SK-N-SH treated with all-trans-retinoic acid at 6 μM for 48 hours (cell line): ENCODE measurements around the gene CNNM1.

Source experiments
- ATAC-seq: fragments of 200-7000 bp; cut with Tn5 transposase; 3 replicates; pipeline ENCODE4 v1.9.1; 2020; ENCODE audit warnings: mild to moderate bottlenecking, moderate library complexity
- ARNTL ChIP-seq: fragments of 450-650 bp; formaldehyde crosslinking; IDR thresholded peaks from 2 replicates; pipeline ENCODE4 v1.5.0; 2020; ENCODE audit warnings: low read depth, mild to moderate bottlenecking, moderate library complexity, borderline replicate concordance
- BACH2 ChIP-seq: fragments of 250-450 bp; sonication (Bioruptor Pico); IDR thresholded peaks from 2 replicates; pipeline ENCODE4 v1.9.0; 2021; ENCODE audit warnings: mild to moderate bottlenecking, borderline replicate concordance
- CREB5 ChIP-seq: fragments of 250-450 bp; sonication (Bioruptor Pico); IDR thresholded peaks from 2 replicates; pipeline ENCODE4 v1.5.1; 2020; ENCODE audit warnings: low read depth, mild to moderate bottlenecking, moderate library complexity
- CSDC2 ChIP-seq: fragments of 250-450 bp; sonication (Bioruptor Pico); IDR thresholded peaks from 2 replicates; pipeline ENCODE4 v1.5.0; 2020; ENCODE audit warnings: mild to moderate bottlenecking, moderate library complexity
- ESRRG ChIP-seq: fragments of 250-450 bp; sonication (Bioruptor Pico); IDR thresholded peaks from 2 replicates; pipeline ENCODE4 v1.6.1; 2021; ENCODE audit warnings: mild to moderate bottlenecking
- ISL1 ChIP-seq: fragments of 250-450 bp; sonication (Bioruptor Pico); IDR thresholded peaks from 2 replicates; pipeline ENCODE4 v2.1.2; 2022; ENCODE audit warnings: mild to moderate bottlenecking, moderate library complexity
- OSR1 ChIP-seq: fragments of 250-450 bp; sonication (Bioruptor Pico); IDR thresholded peaks from 2 replicates; pipeline ENCODE4 v1.8.0; 2022; ENCODE audit warnings: moderate library complexity, mild to moderate bottlenecking, inconsistent platforms
- PPARA ChIP-seq: fragments of 250-450 bp; sonication (Bioruptor Pico); IDR thresholded peaks from 2 replicates; pipeline ENCODE4 v1.5.0; 2020; ENCODE audit warnings: mild to moderate bottlenecking, borderline replicate concordance
- RARB ChIP-seq: fragments of 250-450 bp; sonication (Bioruptor Pico); IDR thresholded peaks from 2 replicates; pipeline ENCODE4 v1.8.0; 2021; ENCODE audit warnings: mild to moderate bottlenecking, moderate library complexity
- SNAI2 ChIP-seq: fragments of 250-450 bp; sonication (Bioruptor Pico); IDR thresholded peaks from 2 replicates; pipeline ENCODE4 v1.5.0; 2020; ENCODE audit warnings: mild to moderate bottlenecking, moderate library complexity
- TCF4 ChIP-seq: fragments of 250-450 bp; sonication (Bioruptor Pico); IDR thresholded peaks from 2 replicates; pipeline ENCODE4 v1.8.0; 2021; ENCODE audit warnings: mild to moderate bottlenecking, moderate library complexity, borderline replicate concordance
- TOX ChIP-seq: fragments of 250-450 bp; sonication (Bioruptor Pico); IDR thresholded peaks from 2 replicates; pipeline ENCODE4 v1.8.0; 2021; ENCODE audit warnings: mild to moderate bottlenecking, moderate library complexity, borderline replicate concordance
- ZC3H10 ChIP-seq: fragments of 250-450 bp; sonication (Bioruptor Pico); IDR thresholded peaks from 2 replicates; pipeline ENCODE4 v1.5.1; 2021; ENCODE audit warnings: mild to moderate bottlenecking, moderate library complexity
- ZFP3 ChIP-seq: fragments of 250-450 bp; sonication (Bioruptor Pico); IDR thresholded peaks from 2 replicates; pipeline ENCODE4 v1.5.0; 2020; ENCODE audit warnings: mild to moderate bottlenecking, moderate library complexity
- ZFP30 ChIP-seq: fragments of 450-650 bp; formaldehyde crosslinking; IDR thresholded peaks from 2 replicates; pipeline ENCODE4 v1.5.0; 2022; ENCODE audit warnings: mild to moderate bottlenecking, moderate library complexity
- ZNF565 ChIP-seq: fragments of 450-650 bp; formaldehyde crosslinking; conservative IDR thresholded peaks from 2 replicates; pipeline ENCODE4 v1.5.0; 2020; ENCODE audit warnings: low read depth, mild to moderate bottlenecking, moderate library complexity
- ZNF70 ChIP-seq: fragments of 450-650 bp; formaldehyde crosslinking; IDR thresholded peaks from 2 replicates; pipeline ENCODE4 v1.5.0; 2020; ENCODE audit warnings: mild to moderate bottlenecking, moderate library complexity
- ZNF8 ChIP-seq: fragments of 450-650 bp; formaldehyde crosslinking; IDR thresholded peaks from 2 replicates; pipeline ENCODE4 v1.5.0; 2020; ENCODE audit warnings: mild to moderate bottlenecking, moderate library complexity
- TF ChIP-seq, protein P1 (sequence below): fragments of 250-450 bp; sonication (Bioruptor Pico); IDR thresholded peaks from 2 replicates; pipeline ENCODE4 v1.5.1; 2021; ENCODE audit warnings: mild to moderate bottlenecking, moderate library complexity
- TF ChIP-seq, protein P2 (sequence below): fragments of 250-450 bp; sonication (Bioruptor Pico); IDR thresholded peaks from 2 replicates; pipeline ENCODE4 v1.8.0; 2021; ENCODE audit warnings: low read depth, mild to moderate bottlenecking, moderate library complexity, borderline replicate concordance
- TF ChIP-seq, protein P3 (sequence below): fragments of 250-450 bp; sonication (Bioruptor Pico); IDR thresholded peaks from 2 replicates; pipeline ENCODE4 v1.8.0; 2020; ENCODE audit warnings: mild to moderate bottlenecking, moderate library complexity, borderline replicate concordance
- TF ChIP-seq, protein P4 (sequence below): fragments of 250-450 bp; sonication (Bioruptor Pico); IDR thresholded peaks from 2 replicates; pipeline ENCODE4 v1.5.0; 2020; ENCODE audit warnings: mild to moderate bottlenecking, moderate library complexity

CNNM1 gene

GRCh38 chr10:99425204-99425603 is 96.0 kb downstream of the CNNM1 start:
- ATAC-seq, result no peak
- TF ChIP-seq TCF4, result no peak
- TF ChIP-seq BACH2 (CRISPR knock-in tag), result no peak
- no peak for TF ChIP-seq ZFP30 (CRISPR knock-in tag)
- no peak for TF ChIP-seq OSR1
- no peak for TF ChIP-seq ARNTL (CRISPR knock-in tag)
- no peak for TF ChIP-seq ESRRG (CRISPR knock-in tag)
- TF ChIP-seq, protein P1, sequence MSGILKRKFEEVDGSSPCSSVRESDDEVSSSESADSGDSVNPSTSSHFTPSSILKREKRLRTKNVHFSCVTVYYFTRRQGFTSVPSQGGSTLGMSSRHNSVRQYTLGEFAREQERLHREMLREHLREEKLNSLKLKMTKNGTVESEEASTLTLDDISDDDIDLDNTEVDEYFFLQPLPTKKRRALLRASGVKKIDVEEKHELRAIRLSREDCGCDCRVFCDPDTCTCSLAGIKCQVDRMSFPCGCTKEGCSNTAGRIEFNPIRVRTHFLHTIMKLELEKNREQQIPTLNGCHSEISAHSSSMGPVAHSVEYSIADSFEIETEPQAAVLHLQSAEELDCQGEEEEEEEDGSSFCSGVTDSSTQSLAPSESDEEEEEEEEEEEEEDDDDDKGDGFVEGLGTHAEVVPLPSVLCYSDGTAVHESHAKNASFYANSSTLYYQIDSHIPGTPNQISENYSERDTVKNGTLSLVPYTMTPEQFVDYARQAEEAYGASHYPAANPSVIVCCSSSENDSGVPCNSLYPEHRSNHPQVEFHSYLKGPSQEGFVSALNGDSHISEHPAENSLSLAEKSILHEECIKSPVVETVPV (CRISPR knock-in tag), result no peak
- no peak for TF ChIP-seq SNAI2 (CRISPR knock-in tag)
- no peak for TF ChIP-seq RARB (CRISPR knock-in tag)
- no peak for TF ChIP-seq PPARA (CRISPR knock-in tag)
- no peak for TF ChIP-seq ZFP3
- no peak for TF ChIP-seq CREB5 (CRISPR knock-in tag)
- no peak for TF ChIP-seq ZNF565 (CRISPR knock-in tag)
- no peak for TF ChIP-seq ZNF8 (CRISPR knock-in tag)
- no peak for TF ChIP-seq ZNF70 (CRISPR knock-in tag)

DNA sequence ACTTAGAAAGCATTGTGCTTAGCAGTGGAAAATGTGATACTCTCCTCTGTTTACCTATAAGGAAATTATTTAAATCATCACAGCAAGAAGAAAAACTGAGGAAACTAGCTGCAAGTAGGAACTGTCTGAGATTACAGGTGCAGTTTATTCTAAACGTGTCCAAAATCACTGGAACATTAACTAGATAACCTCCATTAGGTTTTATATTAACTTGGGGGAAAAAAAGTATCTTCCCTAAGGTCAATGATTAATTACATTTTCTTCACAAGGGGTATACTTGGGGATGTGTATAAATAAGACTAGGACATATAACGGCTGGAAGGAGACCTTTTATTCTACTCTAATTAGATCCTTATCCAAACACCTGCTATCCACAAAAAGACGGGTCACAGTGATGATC is 97.5 kb downstream of the CNNM1 start:
- no peak for ATAC-seq
- TF ChIP-seq SNAI2 (CRISPR knock-in tag) (no peak), ISL1 (no peak), BACH2 (CRISPR knock-in tag) (no peak), ZNF565 (CRISPR knock-in tag) (no peak), ZFP3 (no peak), CREB5 (CRISPR knock-in tag) (no peak), ESRRG (CRISPR knock-in tag) (no peak), RARB (CRISPR knock-in tag) (no peak), ZFP30 (CRISPR knock-in tag) (no peak), ZC3H10 (CRISPR knock-in tag) (no peak), OSR1 (no peak), TCF4 (no peak), PPARA (CRISPR knock-in tag) (no peak), CSDC2 (CRISPR knock-in tag) (no peak), ZNF70 (CRISPR knock-in tag) (no peak)
- TF ChIP-seq, protein P2, sequence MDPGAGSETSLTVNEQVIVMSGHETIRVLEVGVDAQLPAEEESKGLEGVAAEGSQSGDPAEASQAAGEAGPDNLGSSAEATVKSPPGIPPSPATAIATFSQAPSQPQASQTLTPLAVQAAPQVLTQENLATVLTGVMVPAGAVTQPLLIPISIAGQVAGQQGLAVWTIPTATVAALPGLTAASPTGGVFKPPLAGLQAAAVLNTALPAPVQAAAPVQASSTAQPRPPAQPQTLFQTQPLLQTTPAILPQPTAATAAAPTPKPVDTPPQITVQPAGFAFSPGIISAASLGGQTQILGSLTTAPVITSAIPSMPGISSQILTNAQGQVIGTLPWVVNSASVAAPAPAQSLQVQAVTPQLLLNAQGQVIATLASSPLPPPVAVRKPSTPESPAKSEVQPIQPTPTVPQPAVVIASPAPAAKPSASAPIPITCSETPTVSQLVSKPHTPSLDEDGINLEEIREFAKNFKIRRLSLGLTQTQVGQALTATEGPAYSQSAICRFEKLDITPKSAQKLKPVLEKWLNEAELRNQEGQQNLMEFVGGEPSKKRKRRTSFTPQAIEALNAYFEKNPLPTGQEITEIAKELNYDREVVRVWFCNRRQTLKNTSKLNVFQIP (CRISPR knock-in tag), result no peak
- TF ChIP-seq, protein P1 (CRISPR knock-in tag), result no peak
- TF ChIP-seq, protein P3, sequence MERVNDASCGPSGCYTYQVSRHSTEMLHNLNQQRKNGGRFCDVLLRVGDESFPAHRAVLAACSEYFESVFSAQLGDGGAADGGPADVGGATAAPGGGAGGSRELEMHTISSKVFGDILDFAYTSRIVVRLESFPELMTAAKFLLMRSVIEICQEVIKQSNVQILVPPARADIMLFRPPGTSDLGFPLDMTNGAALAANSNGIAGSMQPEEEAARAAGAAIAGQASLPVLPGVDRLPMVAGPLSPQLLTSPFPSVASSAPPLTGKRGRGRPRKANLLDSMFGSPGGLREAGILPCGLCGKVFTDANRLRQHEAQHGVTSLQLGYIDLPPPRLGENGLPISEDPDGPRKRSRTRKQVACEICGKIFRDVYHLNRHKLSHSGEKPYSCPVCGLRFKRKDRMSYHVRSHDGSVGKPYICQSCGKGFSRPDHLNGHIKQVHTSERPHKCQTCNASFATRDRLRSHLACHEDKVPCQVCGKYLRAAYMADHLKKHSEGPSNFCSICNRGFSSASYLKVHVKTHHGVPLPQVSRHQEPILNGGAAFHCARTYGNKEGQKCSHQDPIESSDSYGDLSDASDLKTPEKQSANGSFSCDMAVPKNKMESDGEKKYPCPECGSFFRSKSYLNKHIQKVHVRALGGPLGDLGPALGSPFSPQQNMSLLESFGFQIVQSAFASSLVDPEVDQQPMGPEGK, result no peak

DNA sequence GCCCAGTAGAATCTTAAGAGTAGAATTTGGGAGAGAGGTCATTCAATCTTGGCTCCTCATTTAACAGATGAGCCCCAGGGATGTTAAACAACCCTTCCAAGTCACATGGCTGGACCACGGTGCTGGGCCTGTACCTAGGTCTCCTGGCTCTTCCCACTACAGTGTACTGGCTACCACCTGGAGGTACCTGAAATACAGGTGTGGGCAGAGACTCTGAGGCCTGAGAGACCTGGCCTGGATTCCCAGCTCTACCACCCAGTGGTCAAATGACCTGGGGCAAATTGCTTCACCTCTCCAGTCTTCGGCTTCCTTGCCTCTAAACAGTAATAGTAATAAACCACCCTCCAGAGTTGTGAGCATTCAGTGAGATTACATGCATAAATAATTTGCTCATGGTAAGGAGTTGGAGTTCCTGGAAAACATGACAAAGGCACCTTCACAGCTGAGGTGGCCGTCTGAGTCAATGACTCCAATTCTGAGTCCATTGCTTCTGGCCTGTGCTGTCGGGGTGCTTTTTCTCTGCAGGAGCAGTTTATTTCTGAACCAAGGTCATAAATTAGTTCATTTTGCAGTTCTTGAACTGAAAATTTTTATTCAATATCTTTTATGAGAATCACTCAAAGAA is 98.5 kb downstream of the CNNM1 start:
- no peak for ATAC-seq
- TF ChIP-seq, protein P4, sequence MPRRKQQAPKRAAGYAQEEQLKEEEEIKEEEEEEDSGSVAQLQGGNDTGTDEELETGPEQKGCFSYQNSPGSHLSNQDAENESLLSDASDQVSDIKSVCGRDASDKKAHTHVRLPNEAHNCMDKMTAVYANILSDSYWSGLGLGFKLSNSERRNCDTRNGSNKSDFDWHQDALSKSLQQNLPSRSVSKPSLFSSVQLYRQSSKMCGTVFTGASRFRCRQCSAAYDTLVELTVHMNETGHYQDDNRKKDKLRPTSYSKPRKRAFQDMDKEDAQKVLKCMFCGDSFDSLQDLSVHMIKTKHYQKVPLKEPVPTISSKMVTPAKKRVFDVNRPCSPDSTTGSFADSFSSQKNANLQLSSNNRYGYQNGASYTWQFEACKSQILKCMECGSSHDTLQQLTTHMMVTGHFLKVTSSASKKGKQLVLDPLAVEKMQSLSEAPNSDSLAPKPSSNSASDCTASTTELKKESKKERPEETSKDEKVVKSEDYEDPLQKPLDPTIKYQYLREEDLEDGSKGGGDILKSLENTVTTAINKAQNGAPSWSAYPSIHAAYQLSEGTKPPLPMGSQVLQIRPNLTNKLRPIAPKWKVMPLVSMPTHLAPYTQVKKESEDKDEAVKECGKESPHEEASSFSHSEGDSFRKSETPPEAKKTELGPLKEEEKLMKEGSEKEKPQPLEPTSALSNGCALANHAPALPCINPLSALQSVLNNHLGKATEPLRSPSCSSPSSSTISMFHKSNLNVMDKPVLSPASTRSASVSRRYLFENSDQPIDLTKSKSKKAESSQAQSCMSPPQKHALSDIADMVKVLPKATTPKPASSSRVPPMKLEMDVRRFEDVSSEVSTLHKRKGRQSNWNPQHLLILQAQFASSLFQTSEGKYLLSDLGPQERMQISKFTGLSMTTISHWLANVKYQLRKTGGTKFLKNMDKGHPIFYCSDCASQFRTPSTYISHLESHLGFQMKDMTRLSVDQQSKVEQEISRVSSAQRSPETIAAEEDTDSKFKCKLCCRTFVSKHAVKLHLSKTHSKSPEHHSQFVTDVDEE (CRISPR knock-in tag), result no peak
- TF ChIP-seq TOX (no peak), ISL1 (no peak), ZNF565 (CRISPR knock-in tag) (no peak), ZNF70 (CRISPR knock-in tag) (no peak), BACH2 (CRISPR knock-in tag) (no peak), ZC3H10 (CRISPR knock-in tag) (no peak), TCF4 (no peak), PPARA (CRISPR knock-in tag) (no peak), ZFP3 (no peak)
- TF ChIP-seq, protein P1 (CRISPR knock-in tag), result no peak
